Breast epithelium (tissue), 3 donors: Measurements from ENCODE around the gene RRP9.

ENCODE experiments used
- POLR2A ChIP-seq: fragments of 450-650 bp; IDR thresholded peaks from one replicate; pipeline ENCODE4 v1.6.1; 2016; ENCODE audit warnings: antibody characterized with exemption, mild to moderate bottlenecking, moderate library complexity
- TF ChIP-seq, protein P1 (sequence below), 3 donors: fragments of 450-650 bp; IDR thresholded peaks; one replicate each; pipeline ENCODE4 v1.5.1; 2016 to 2017; ENCODE audit warnings: antibody characterized with exemption in 3 of 3, mild to moderate bottlenecking in 3 of 3, moderate library complexity in 3 of 3

DNA sequence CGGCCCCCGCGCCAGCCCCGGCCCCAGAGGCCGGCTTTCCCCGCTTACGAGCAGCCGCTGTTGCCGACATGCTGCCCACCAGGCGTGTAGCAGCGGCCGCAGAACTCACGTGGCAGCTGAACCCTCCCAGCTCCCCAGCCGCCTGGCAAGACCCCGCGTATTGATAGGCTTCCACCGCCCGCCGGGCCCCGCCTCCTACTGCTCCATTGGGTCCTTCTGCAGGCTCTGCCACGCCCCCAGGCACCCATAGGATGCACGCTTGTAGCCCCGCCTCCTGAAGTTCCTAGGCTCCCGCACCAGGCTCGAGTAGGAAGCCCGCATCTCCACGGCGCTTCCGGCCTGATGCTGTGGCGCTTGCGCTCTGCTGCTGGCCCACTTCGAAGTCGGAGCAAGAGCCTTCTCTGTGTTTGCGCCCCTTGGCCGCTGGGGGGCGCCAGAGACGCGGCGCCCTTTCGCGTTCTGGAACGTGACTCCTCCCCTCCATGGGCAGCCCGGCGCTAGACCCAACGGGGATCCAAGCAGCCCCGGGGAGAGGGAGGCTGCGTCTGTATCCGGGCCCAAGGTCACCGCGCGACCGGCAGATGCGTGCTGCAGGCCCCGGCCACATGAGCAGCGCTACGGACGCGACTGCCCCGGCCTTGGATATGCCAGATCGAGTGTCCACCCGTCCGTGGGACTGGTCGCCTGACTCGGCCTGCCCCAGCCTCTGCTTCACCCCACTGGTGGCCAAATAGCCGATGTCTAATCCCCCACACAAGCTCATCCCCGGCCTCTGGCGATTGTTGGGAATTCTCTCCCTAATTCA is at the start of gene RRP9, which contains the start of gene PARP3:
- TF ChIP-seq, protein P1, sequence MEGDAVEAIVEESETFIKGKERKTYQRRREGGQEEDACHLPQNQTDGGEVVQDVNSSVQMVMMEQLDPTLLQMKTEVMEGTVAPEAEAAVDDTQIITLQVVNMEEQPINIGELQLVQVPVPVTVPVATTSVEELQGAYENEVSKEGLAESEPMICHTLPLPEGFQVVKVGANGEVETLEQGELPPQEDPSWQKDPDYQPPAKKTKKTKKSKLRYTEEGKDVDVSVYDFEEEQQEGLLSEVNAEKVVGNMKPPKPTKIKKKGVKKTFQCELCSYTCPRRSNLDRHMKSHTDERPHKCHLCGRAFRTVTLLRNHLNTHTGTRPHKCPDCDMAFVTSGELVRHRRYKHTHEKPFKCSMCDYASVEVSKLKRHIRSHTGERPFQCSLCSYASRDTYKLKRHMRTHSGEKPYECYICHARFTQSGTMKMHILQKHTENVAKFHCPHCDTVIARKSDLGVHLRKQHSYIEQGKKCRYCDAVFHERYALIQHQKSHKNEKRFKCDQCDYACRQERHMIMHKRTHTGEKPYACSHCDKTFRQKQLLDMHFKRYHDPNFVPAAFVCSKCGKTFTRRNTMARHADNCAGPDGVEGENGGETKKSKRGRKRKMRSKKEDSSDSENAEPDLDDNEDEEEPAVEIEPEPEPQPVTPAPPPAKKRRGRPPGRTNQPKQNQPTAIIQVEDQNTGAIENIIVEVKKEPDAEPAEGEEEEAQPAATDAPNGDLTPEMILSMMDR (IDR thresholded peaks at IDR 0.05) = peak; percentile 99 to 100 (median 99)
- peak; percentile 42 for TF ChIP-seq POLR2A
